NOMO-1 (cell line): Measurements from ENCODE around the gene SOX12.
A peak's percentile ranks its signal among the peaks of the same experiment; 100 is the strongest.

ENCODE experiments used
- DNase-seq, 2 experiments: peaks; one replicate each; lab custom pipeline; 2025; ENCODE audit not compliant: unreplicated experiment in 2 of 2; lab: John Stamatoyannopoulos, UW

Gene SOX12

GRCh38 chr20:325045-325888 is at the start of gene SOX12:
SOX12 (plus strand) TSS chr20:325552; CDS start chr20:325925, 373 bp downstream.
- DNase-seq, result peak; percentile 88 to 98

GRCh38 chr20:275791-276190 is 49.6 kb upstream of the SOX12 start:
- DNase-seq, result no peak

GRCh38 chr20:276620-277495 is 48.5 kb upstream of the SOX12 start:
- no peak for DNase-seq

GRCh38 chr20:277496-277781 is 47.9 kb upstream of the SOX12 start:
- no peak for DNase-seq

- DNase-seq, result no peak
These were observed 47.2 kb upstream of the SOX12 start for GRCh38 chr20:278181-278580.

- DNase-seq, result no peak
These were observed 46.5 kb upstream of the SOX12 start for GRCh38 chr20:278607-279571.

GRCh38 chr20:284172-284571 is 41.2 kb upstream of the SOX12 start:
- DNase-seq, result no peak

- no peak for DNase-seq
These were observed 38.8 kb upstream of the SOX12 start for GRCh38 chr20:286508-286907.

GRCh38 chr20:288956-289692 is 36.2 kb upstream of the SOX12 start:
- no peak for DNase-seq

GRCh38 chr20:289693-290083 is 35.7 kb upstream of the SOX12 start:
- no peak for DNase-seq

GRCh38 chr20:290084-290831 is 35.1 kb upstream of the SOX12 start, which contains the start of gene C20orf96:
C20orf96 (minus strand) TSS chr20:290750; CDS start chr20:290610, 140 bp downstream.
- DNase-seq, result peak; percentile 88 to 90

GRCh38 chr20:294602-295001 is 30.8 kb upstream of the SOX12 start:
- no peak for DNase-seq

GRCh38 chr20:295804-296203 is 29.5 kb upstream of the SOX12 start:
- DNase-seq, result no peak

- DNase-seq, result peak; percentile 92 to 96
These were observed 28.0 kb upstream of the SOX12 start, which contains the start of gene ZCCHC3 for GRCh38 chr20:297098-297924. ZCCHC3 (plus strand) TSS chr20:297570; CDS start chr20:297587, 17 bp downstream.

- peak; percentile 48 to 50 for DNase-seq
These were observed 27.2 kb upstream of the SOX12 start for GRCh38 chr20:297925-298775.

- no peak for DNase-seq
These were observed 26.5 kb upstream of the SOX12 start for GRCh38 chr20:298776-299391.
